HepG2 (cell line): ENCODE measurements around the gene NEURL1. TPM values are rescaled to one million over a fixed set of nuclear protein-coding genes. Genes with fewer than 3 reads are reported as not detected.

Experiments
- ATAC-seq: fragments of 200-7000 bp; cut with Tn5 transposase; 3 replicates; pipeline ENCODE4 v1.9.1; 2020; ENCODE audit warnings: mild to moderate bottlenecking, moderate library complexity
- BruUV-seq: library from RNA; stranded (reverse); fragments of 400-500 nt; replicated peaks from 2 replicates; lab custom pipeline; 2021; lab: Mats Ljungman, UMichigan
- CTCF ChIA-PET: fragments of 300-600 bp; formaldehyde crosslinking; extraction: SDS; loops from one replicate; lab custom pipeline; 2021; ENCODE audit warnings: low total read pairs, inconsistent platforms, low intra/inter-chr PET ratio; lab: Yijun Ruan, JAX
- POLR2A ChIA-PET: fragments of 350-600 bp; sonication (Branson Sonifier 250); formaldehyde crosslinking; loops from one replicate; lab custom pipeline; 2020; ENCODE audit warnings: antibody characterized with exemption, inconsistent platforms; lab: Yijun Ruan, JAX
- DNase-seq: peaks from one replicate; pipeline ENCODE4 v3.0.0-alpha.2; 2015; ENCODE audit warnings: low spot score
- FAIRE-seq: peaks from 3 replicates; lab custom pipeline; 2011; peaks lifted over from hg19 to GRCh38; lab: Jason Lieb, UNC
- H2AFZ ChIP-seq: one replicate; pipeline ENCODE4 v1.6.1; 2011; ENCODE audit warnings: low read length, inconsistent platforms
- H3K27ac ChIP-seq: fragments of 300-600 bp; 3 replicates; pipeline ENCODE4 v1.8.0; 2011; ENCODE audit warnings: mixed run types, mild to moderate bottlenecking, mixed read lengths, low read length, inconsistent platforms; ENCODE audit not compliant: insufficient read depth; ENCODE audit errors: extremely low read length
- H3K27me3 ChIP-seq, 2 experiments: fragments of 200-600 bp in 1 of 2; 2 replicates in 1 of 2; 3 replicates in 1 of 2; pipeline versions ENCODE4 v1.6.0 to v1.8.0; 2011; ENCODE audit warnings: low read length in 2 of 2, mild to moderate bottlenecking in 2 of 2, moderate library complexity in 2 of 2, inconsistent platforms in 1 of 2; ENCODE audit not compliant: insufficient read depth in 2 of 2, control insufficient read depth in 1 of 2
- H3K36me3 ChIP-seq, 2 experiments: fragments of 200-600 bp in 1 of 2; replicated peaks in 1 of 2; 2 replicates in 1 of 2; 3 replicates in 1 of 2; pipeline versions ENCODE4 v1.5.1 to v1.8.0; 2011; ENCODE audit warnings: low read length in 2 of 2, inconsistent platforms in 1 of 2; ENCODE audit not compliant: insufficient read depth in 2 of 2, control insufficient read depth in 1 of 2
- H3K4me1 ChIP-seq: 2 replicates; pipeline ENCODE4 v1.5.1; 2012; ENCODE audit warnings: low read length, inconsistent platforms; ENCODE audit not compliant: insufficient read depth
- H3K4me2 ChIP-seq: 2 replicates; pipeline ENCODE4 v1.6.0; 2011; ENCODE audit warnings: low read depth, low read length, inconsistent platforms
- H3K4me3 ChIP-seq, 3 experiments: fragments of 200-600 bp in 1 of 3; sonication (generic), shearing (Covaris generic) in 1 of 3; replicated peaks in 1 of 3; 2 replicates each; pipeline ENCODE4 v1.5.1; 2011 to 2016; ENCODE audit warnings: low read length in 3 of 3, inconsistent platforms in 2 of 3, low read depth in 2 of 3, mild to moderate bottlenecking in 2 of 3, control low read depth in 1 of 3, mixed read lengths in 1 of 3; ENCODE audit not compliant: insufficient read depth in 1 of 3
- H3K79me2 ChIP-seq: one replicate; pipeline ENCODE4 v1.6.1; 2011; ENCODE audit warnings: low read length, inconsistent platforms; ENCODE audit not compliant: insufficient read depth
- H3K9ac ChIP-seq: 2 replicates; pipeline ENCODE4 v1.6.0; 2011; ENCODE audit warnings: mild to moderate bottlenecking, low read depth, low read length, inconsistent platforms; ENCODE audit not compliant: insufficient read depth
- H3K9me3 ChIP-seq: 2 replicates; pipeline ENCODE4 v1.5.1; 2012; ENCODE audit warnings: mild to moderate bottlenecking, low read length
- H4K20me1 ChIP-seq: 2 replicates; pipeline ENCODE4 v1.6.0; 2011; ENCODE audit warnings: inconsistent platforms, mild to moderate bottlenecking, low read length, moderate library complexity; ENCODE audit not compliant: insufficient read depth
- MLXIP ChIP-seq: sonication (generic); formaldehyde crosslinking; IDR thresholded peaks from 2 replicates; pipeline ENCODE4 v1.9.0; 2021; ENCODE audit warnings: missing genetic modification reagents, borderline replicate concordance
- MYC ChIP-seq: sonication (generic); formaldehyde crosslinking; IDR thresholded peaks from 2 replicates; pipeline ENCODE4 v1.9.0; 2021; ENCODE audit warnings: missing genetic modification reagents, borderline replicate concordance
- PHF5A ChIP-seq: IDR thresholded peaks from one replicate; pipeline ENCODE4 v1.6.1; 2018; ENCODE audit warnings: low read depth, missing genetic modification reagents; ENCODE audit not compliant: unreplicated experiment
- RERE ChIP-seq: IDR thresholded peaks from 2 replicates; pipeline ENCODE4 v1.6.1; 2016; ENCODE audit warnings: low read depth, missing genetic modification reagents, missing compliant biosample characterization
- ZNF256 ChIP-seq: sonication (generic); formaldehyde crosslinking; conservative IDR thresholded peaks from 2 replicates; pipeline ENCODE4 v1.4.0; 2020; ENCODE audit warnings: missing genetic modification reagents
- ZNF329 ChIP-seq: sonication (generic); formaldehyde crosslinking; IDR thresholded peaks from 2 replicates; pipeline ENCODE4 v1.9.0; 2021; ENCODE audit warnings: low read depth, mild to moderate bottlenecking, missing genetic modification reagents
- ZNF33A ChIP-seq: sonication (generic); formaldehyde crosslinking; IDR thresholded peaks from 2 replicates; pipeline ENCODE4 v1.5.1; 2020; ENCODE audit warnings: missing genetic modification reagents, mild to moderate bottlenecking, moderate library complexity, borderline replicate concordance
- ZNF572 ChIP-seq: sonication (generic); formaldehyde crosslinking; IDR thresholded peaks from 2 replicates; pipeline ENCODE4 v1.5.1; 2020; ENCODE audit warnings: mild to moderate bottlenecking, missing genetic modification reagents
- ZNF615 ChIP-seq: sonication (generic); formaldehyde crosslinking; IDR thresholded peaks from 2 replicates; pipeline ENCODE4 v1.5.0; 2020; ENCODE audit warnings: mild to moderate bottlenecking, missing genetic modification reagents, borderline replicate concordance
- ZNF619 ChIP-seq: sonication (generic); formaldehyde crosslinking; IDR thresholded peaks from 2 replicates; pipeline ENCODE4 v1.4.0; 2020; ENCODE audit warnings: mild to moderate bottlenecking, missing genetic modification reagents
- ZNF710 ChIP-seq: sonication (generic); formaldehyde crosslinking; IDR thresholded peaks from 2 replicates; pipeline ENCODE4 v1.5.0; 2020; ENCODE audit warnings: mild to moderate bottlenecking, missing genetic modification reagents, borderline replicate concordance
- ZNF770 ChIP-seq: sonication (generic); formaldehyde crosslinking; IDR thresholded peaks from 2 replicates; pipeline ENCODE4 v1.5.0; 2020; ENCODE audit warnings: mild to moderate bottlenecking, missing genetic modification reagents
- WGBS: methylation state at CpG from one replicate; pipeline ENCODE4 v1.1.6; 2017; ENCODE audit warnings: low lambda C conversion rate; 5-methylcytosine and 5-hydroxymethylcytosine counted together
- in situ Hi-C: cut with HindIII; loops from 2 replicates; pipeline ENCODE4 v1.10.0; 2017; ENCODE audit warnings: low pct_unique_long_range_greater_than_20kb; ENCODE audit not compliant: extremely low pct_ligation_motif_present
- intact Hi-C: fragments of 100-400 bp; cut with micrococcal nuclease; formaldehyde crosslinking; loops from one replicate; pipeline ENCODE4 v1.10.0; 2022; ENCODE audit not compliant: unreplicated experiment
- polyA plus RNA-seq, 8 experiments: library from polyadenylated mRNA; depleted of rRNA in 3 of 8; stranded (reverse) in 7 of 8; unstranded in 1 of 8; fragments of >200 nt; fragmentation: Illumina TruSeq in 4 of 8; extraction: Trizol in 4 of 8; gene quantifications; 2 replicates each; pipeline versions ENCODE4 v1.2.1 to v1.2.3, GENCODE V29; 2011 to 2016; ENCODE audit warnings: low read depth in 4 of 8, missing spikeins in 1 of 8, mixed read lengths in 1 of 8; ENCODE audit not compliant: insufficient read depth in 1 of 8
- total RNA-seq, 5 experiments: library from RNA; depleted of rRNA; stranded (reverse); fragments of >200 nt; fragmentation: Illumina TruSeq; extraction: Trizol; gene quantifications; 2 replicates each; pipeline ENCODE4 v1.2.3, GENCODE V29; 2016; ENCODE audit warnings: low read depth in 1 of 5

Gene NEURL1
- total and polyA plus RNA-seq, 2 of the 13 experiments (the other 11 are each of a cell fraction or from before 2014, with no cell fraction given), result not detected

GRCh38 chr10:103629581-103629980, 136.1 kb downstream of the NEURL1 start:
- no peak overlapping the region for H2AFZ ChIP-seq
- 82% methylated on average over 3 of the region's 3 CpGs for WGBS
- H3K4me3 ChIP-seq, result no peak overlapping the region
- ChIA-PET POLR2A (no interaction called here), CTCF (no interaction called here)
- DNase-seq (no peak), FAIRE-seq (no peak), ATAC-seq (no peak)
- H3K36me3 ChIP-seq, result peaks cover 38 to 77% of the 10 kb centered on the region in 2 experiments
- H3K27ac ChIP-seq, result no peak overlapping the region
- in situ Hi-C loops (no loop called here), intact Hi-C loops (no loop called here)
- H3K9ac ChIP-seq, result no peak overlapping the region
- H3K4me1 ChIP-seq, result no peaks in the 10 kb centered on the region
- H3K79me2 ChIP-seq, result no peaks in the 10 kb centered on the region
- H3K9me3 ChIP-seq, result no peaks in the 10 kb centered on the region
- H3K27me3 ChIP-seq, result no peaks in the 10 kb centered on the region
- no TSS peak for BruUV-seq
- H4K20me1 ChIP-seq, result peaks cover under 1% of the 10 kb centered on the region; the same call in 1 of the 2 replicates
- H3K4me2 ChIP-seq, result no peak overlapping the region
- TF ChIP-seq ZNF619 (CRISPR knock-in tag) (no peak), ZNF572 (CRISPR knock-in tag) (no peak), MYC (no peak), ZNF329 (CRISPR knock-in tag) (no peak), ZNF256 (CRISPR knock-in tag) (no peak), ZNF615 (CRISPR knock-in tag) (no peak), ZNF33A (no peak), MLXIP (CRISPR knock-in tag) (no peak), ZNF770 (CRISPR knock-in tag) (no peak), RERE (CRISPR knock-in tag) (no peak), ZNF710 (no peak), PHF5A (CRISPR knock-in tag) (no peak)
